GM19324 (cell line): Measurements from ENCODE around the gene ADGRG1.

Source experiments
- ATAC-seq: cut with Tn5 transposase; IDR thresholded peaks from one replicate; pipeline ENCODE4 v1.9.1; 2021; ENCODE audit warnings: mild to moderate bottlenecking, moderate library complexity; ENCODE audit not compliant: unreplicated experiment, low FRiP score

The ADGRG1 gene

GRCh38 chr16:57619606-57620334, 8.7 kb upstream of the ADGRG1 start:
- no peak for ATAC-seq

GRCh38 chr16:57620335-57621231, 7.8 kb upstream of the ADGRG1 start:
- ATAC-seq = no peak

- ATAC-seq = no peak
Measured at GRCh38 chr16:57621521-57622271, 6.7 kb upstream of the ADGRG1 start.

- ATAC-seq = no peak
Measured at GRCh38 chr16:57622361-57623250, 5.8 kb upstream of the ADGRG1 start.

GRCh38 chr16:57623251-57624043, 5.0 kb upstream of the ADGRG1 start:
- no peak for ATAC-seq

- no peak for ATAC-seq
Measured at GRCh38 chr16:57624044-57624688, 4.3 kb upstream of the ADGRG1 start.

- no peak for ATAC-seq
Measured at GRCh38 chr16:57624806-57625500, 3.5 kb upstream of the ADGRG1 start.

GRCh38 chr16:57626420-57627170, 1.8 kb upstream of the ADGRG1 start:
- no peak for ATAC-seq

- ATAC-seq = no peak
Measured at GRCh38 chr16:57627184-57627871, 1.1 kb upstream of the ADGRG1 start.

- ATAC-seq = no peak
Measured at GRCh38 chr16:57628783-57629293, 408 bp downstream of the ADGRG1 start.

GRCh38 chr16:57629516-57630406, 1.3 kb downstream of the ADGRG1 start:
- no peak for ATAC-seq

- no peak for ATAC-seq
Measured at GRCh38 chr16:57630407-57630797, 2.0 kb downstream of the ADGRG1 start.

- ATAC-seq = no peak
Measured at GRCh38 chr16:57630931-57631845, 2.8 kb downstream of the ADGRG1 start.

GRCh38 chr16:57632568-57632967, 4.1 kb downstream of the ADGRG1 start:
- no peak for ATAC-seq
